Measurements from ENCODE around the gene PHF19. TPM values are rescaled to one million over a fixed set of nuclear protein-coding genes. Genes with fewer than 3 reads are reported as not detected.

Gene PHF19
- total and polyA plus RNA-seq, 2 of the 8 experiments (the other 6 are each of a cell fraction or from before 2014, with no cell fraction given): 28.2 to 31.8 TPM

DNA sequence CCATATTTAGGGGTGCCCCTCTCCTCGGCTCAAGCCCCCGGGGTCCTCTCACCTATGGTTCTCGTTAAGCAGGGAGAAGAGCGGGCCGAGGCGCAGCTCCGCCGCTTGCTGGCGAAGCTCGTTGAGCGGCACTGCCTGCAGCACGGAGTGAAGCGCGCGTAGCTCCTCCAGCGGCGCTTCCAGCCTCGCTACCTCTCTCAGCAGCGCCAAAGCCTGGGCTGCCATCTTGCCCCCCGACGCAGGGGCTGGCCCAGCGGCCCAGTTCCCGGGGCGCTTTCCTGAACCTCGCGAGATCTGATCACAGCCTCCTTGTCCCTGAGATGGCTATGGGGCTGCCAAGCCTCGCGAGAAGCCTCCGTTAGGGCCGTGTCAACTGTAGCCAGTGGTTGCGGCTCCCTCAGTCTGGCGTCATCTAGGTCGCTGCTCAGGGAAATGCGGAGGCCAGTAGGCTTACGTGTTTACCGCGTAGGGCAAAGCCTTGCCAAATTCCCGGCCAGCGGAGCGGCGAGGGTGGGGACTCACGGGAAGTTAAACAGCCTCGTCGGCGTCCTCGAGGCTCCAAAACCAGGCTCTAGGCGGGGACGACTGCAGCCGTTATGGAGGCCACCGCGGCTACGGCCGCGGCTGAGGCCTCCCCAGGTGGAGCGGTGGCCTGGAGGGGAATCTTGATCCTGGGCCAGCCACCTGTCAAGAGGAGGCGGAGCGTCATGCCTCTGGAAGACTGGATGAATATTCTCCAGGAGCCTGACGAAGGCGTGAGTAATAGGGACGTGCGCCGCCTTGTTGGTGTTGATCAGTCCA is 34.1 kb downstream of the PHF19 start, which contains the start of gene PSMD5:
TSS of gene PSMD5 (minus strand) at position 238 of the 801 bp plus-strand sequence. CDS start at position 225, 13 bp downstream.
- POLR2A ChIA-PET (ENCODE audit: partially characterized antibody): interaction anchor here (0.7 to 2.4 kb wide), 20 partner anchors 10 to 142 kb away, joined by 3 to 14 read pairs (median 3); partner anchors contain the start of gene FBXW2
- no peak for FAIRE-seq
- 11% methylated on average over 62 of the region's 62 CpGs; no CpG with 5 or more reads in 1 of the 2 experiments for WGBS, 2 experiments (ENCODE audit: extremely low coverage in 1 of 2, insufficient coverage in 1 of 2, insufficient read length in 1 of 2, insufficient replicate concordance in 2 of 2, low coverage in 1 of 2, low lambda C conversion rate in 2 of 2, missing lambda C conversion rate in 1 of 2)
- TF ChIP-seq, protein P1, sequence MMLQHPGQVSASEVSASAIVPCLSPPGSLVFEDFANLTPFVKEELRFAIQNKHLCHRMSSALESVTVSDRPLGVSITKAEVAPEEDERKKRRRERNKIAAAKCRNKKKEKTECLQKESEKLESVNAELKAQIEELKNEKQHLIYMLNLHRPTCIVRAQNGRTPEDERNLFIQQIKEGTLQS (IDR thresholded peaks at IDR 0.05; ENCODE audit: insufficient read depth, low read depth, low read length): no peak
- TF ChIP-seq BRCA1 (IDR thresholded peaks at IDR 0.05; ENCODE audit: low read depth, low read length) (peak; percentile 99), RBBP5 (IDR thresholded peaks at IDR 0.05; ENCODE audit: borderline replicate concordance, low read depth, low read length) (peak; percentile 28; the same call in 1 of the 2 replicates), SUZ12 (IDR thresholded peaks at IDR 0.05; ENCODE audit: low read length) (no peak), CHD2 (IDR thresholded peaks at IDR 0.05; ENCODE audit: low read length) (peak; percentile 100), TCF12 (IDR thresholded peaks at IDR 0.05; ENCODE audit: low read depth, low read length) (0 out of 2 replicates have a peak, but pooled peaks have one; percentile 3), SIN3A (conservative IDR thresholded peaks at IDR 0.05 in 1 of 2, IDR thresholded peaks at IDR 0.05 in 1 of 2; ENCODE audit: low read depth in 1 of 2, low read length in 2 of 2) (peak; percentile 34 to 45; a peak in 1 of 4 replicates), HDAC6 (IDR thresholded peaks at IDR 0.05; ENCODE audit: low read depth, low read length) (no peak), NRF1 (IDR thresholded peaks at IDR 0.05; ENCODE audit: low read depth, low read length) (no peak), TAF7 (optimal IDR thresholded peaks at IDR 0.05; ENCODE audit: borderline replicate concordance, low read depth, low read length) (peak; percentile 94)

More for the DNA sequence above, 34.1 kb downstream of the PHF19 start, which contains the start of gene PSMD5:
- Histone ChIP-seq H2BK120ac (replicated peaks; ENCODE audit: low read depth, low read length) (peak within 1 kb of the TSS; percentile 56), H4K91ac (replicated peaks; ENCODE audit: insufficient read length, low read length) (peak within 1 kb of the TSS; percentile 13), H2BK20ac (ENCODE audit: low read length) (no peak within 1 kb of the TSS), H3K4me1 (replicated peaks in 1 of 4; ENCODE audit: control insufficient read depth in 3 of 4, insufficient read depth in 4 of 4, low read length in 3 of 4) (peaks cover 0 to 12% (median 6%) of the 10 kb centered on the region in 4 experiments; a peak in 4 of 7 replicates), H2BK5ac (ENCODE audit: low read depth, low read length) (peak within 1 kb of the TSS; percentile 79), H3K27ac (ENCODE audit: low read depth, low read length) (peak within 1 kb of the TSS; percentile 87), H3K14ac (ENCODE audit: insufficient read length) (no peak within 1 kb of the TSS), H3K79me1 (ENCODE audit: low read depth, low read length) (peaks cover 8% of the 10 kb centered on the region; the same call in 1 of the 2 replicates), H4K20me1 (replicated peaks in 1 of 2; ENCODE audit: control insufficient read depth in 1 of 2, insufficient read depth in 2 of 2, low read length in 2 of 2) (no peaks in the 10 kb centered on the region), H3K79me2 (ENCODE audit: control insufficient read depth in 1 of 2, insufficient read depth in 2 of 2, low read length in 2 of 2) (peaks cover 3 to 49% of the 10 kb centered on the region in 2 experiments; a peak in 3 of 4 replicates), H3K56ac (replicated peaks; ENCODE audit: insufficient read length, low read depth, low read length) (peak within 1 kb of the TSS; percentile 83), H4K5ac (ENCODE audit: insufficient read length, low read depth, low read length) (peak within 1 kb of the TSS; percentile 44), H3K9ac (replicated peaks in 1 of 4; ENCODE audit: extremely low read depth in 1 of 4, low read depth in 3 of 4, low read length in 3 of 4) (peak within 1 kb of the TSS; percentile 96 to 98 (median 98)), H3K4ac (replicated peaks; ENCODE audit: insufficient read length, low read depth, low read length) (peak within 1 kb of the TSS; percentile 27), H4K8ac (ENCODE audit: extremely low read depth, insufficient read depth, low read length) (peak within 1 kb of the TSS; percentile 93; the same call in 1 of the 2 replicates), H2AK5ac (ENCODE audit: low read depth, low read length) (no peak within 1 kb of the TSS), H3K18ac (ENCODE audit: extremely low read depth, low read length) (peak within 1 kb of the TSS; percentile 89), H3K4me3 (ENCODE audit: extremely low read depth in 1 of 4, insufficient read depth in 2 of 4, low read depth in 3 of 4, low read length in 4 of 4) (peak within 1 kb of the TSS; percentile 91 to 97 (median 94)), H3K23me2 (ENCODE audit: low read depth, low read length) (peaks cover 5% of the 10 kb centered on the region), H3K4me2 (ENCODE audit: insufficient read depth in 1 of 2, low read depth in 2 of 2, low read length in 2 of 2) (peak within 1 kb of the TSS; percentile 70 to 92), H3K9me3 (ENCODE audit: insufficient read depth in 2 of 2, low read depth in 1 of 2, low read length in 1 of 2) (no peaks in the 10 kb centered on the region), H2BK15ac (ENCODE audit: low read length) (peak within 1 kb of the TSS; percentile 50), H3K27me3 (replicated peaks in 1 of 4; ENCODE audit: control insufficient read depth in 3 of 4, extremely low read depth in 1 of 4, insufficient read depth in 3 of 4, low read length in 3 of 4) (no peaks in the 10 kb centered on the region), H2AFZ (ENCODE audit: low read length) (peak within 1 kb of the TSS; percentile 81), H3K36me3 (ENCODE audit: control insufficient read depth in 2 of 4, insufficient read depth in 4 of 4, low read length in 3 of 4) (peaks cover 0 to 4% (median 0%) of the 10 kb centered on the region in 4 experiments; a peak in 3 of 8 replicates), H2BK12ac (ENCODE audit: low read depth, low read length) (0 out of 2 replicates have a peak within 1 kb of the TSS, but pooled peaks have one; percentile 12), H3K23ac (ENCODE audit: insufficient read length) (no peak within 1 kb of the TSS)
- CTCF ChIA-PET (ENCODE audit: partially characterized antibody): interaction anchor here (0.6 to 2.0 kb wide), 3 partner anchors 10 to 26 kb away, joined by 3 to 10 read pairs (median 3); no protein-coding TSS in a partner anchor
- peak; percentile 85 to 96 for DNase-seq (ENCODE audit: low read depth in 1 of 2, low spot score in 2 of 2)
